MM.1S (cell line): ENCODE data around the gene FRY.

Source experiments
- DNase-seq: peaks from one replicate; pipeline ENCODE4 v3.0.0-alpha.2; 2015
- H2AFZ ChIP-seq: fragments of 300-600 bp; sonication (generic); 2 replicates; pipeline ENCODE4 v1.6.0; 2016; ENCODE audit warnings: antibody characterized with exemption, low read length
- H3F3A ChIP-seq: fragments of 300-600 bp; sonication (generic); 2 replicates; pipeline ENCODE4 v1.6.1; 2016; ENCODE audit warnings: mild to moderate bottlenecking, antibody characterized with exemption, low read length, moderate library complexity, mixed read lengths; ENCODE audit not compliant: insufficient read depth
- H3K27ac ChIP-seq: fragments of 300-600 bp; sonication (generic); 2 replicates; pipeline ENCODE4 v1.5.1; 2016; ENCODE audit warnings: mild to moderate bottlenecking, low read length
- H3K27me3 ChIP-seq: fragments of 300-600 bp; sonication (generic); replicated peaks from 2 replicates; pipeline ENCODE4 v1.6.0; 2016; ENCODE audit warnings: low read length; ENCODE audit not compliant: insufficient read depth
- H3K36me3 ChIP-seq: fragments of 300-600 bp; sonication (generic); replicated peaks from 2 replicates; pipeline ENCODE4 v1.6.1; 2016; ENCODE audit warnings: mild to moderate bottlenecking, low read length, mixed read lengths; ENCODE audit not compliant: insufficient read depth
- H3K4me1 ChIP-seq: fragments of 300-600 bp; sonication (generic); 2 replicates; pipeline ENCODE4 v1.6.1; 2016; ENCODE audit warnings: low read length, mixed read lengths
- H3K4me2 ChIP-seq: fragments of 300-600 bp; sonication (generic); 2 replicates; pipeline ENCODE4 v1.6.0; 2016; ENCODE audit warnings: low read depth, low read length
- H3K4me3 ChIP-seq: fragments of 300-600 bp; sonication (generic); 2 replicates; pipeline ENCODE4 v1.5.1; 2016; ENCODE audit warnings: low read length, mixed read lengths
- H3K79me2 ChIP-seq: fragments of 300-600 bp; sonication (generic); 2 replicates; pipeline ENCODE4 v1.6.1; 2016; ENCODE audit warnings: mixed run types, low read length, mixed read lengths
- H3K9ac ChIP-seq: fragments of 300-600 bp; sonication (generic); 2 replicates; pipeline ENCODE4 v1.6.1; 2016; ENCODE audit warnings: low read length, mixed read lengths
- H3K9me2 ChIP-seq: fragments of 300-600 bp; sonication (generic); replicated peaks from 2 replicates; pipeline ENCODE4 v1.6.1; 2016; ENCODE audit warnings: mild to moderate bottlenecking, low read length, mixed read lengths; ENCODE audit not compliant: insufficient read depth
- H3K9me3 ChIP-seq: fragments of 300-600 bp; sonication (generic); replicated peaks from 2 replicates; pipeline ENCODE4 v1.6.1; 2016; ENCODE audit warnings: mild to moderate bottlenecking, low read length, mixed read lengths; ENCODE audit not compliant: insufficient read depth
- H4K20me1 ChIP-seq: fragments of 300-600 bp; sonication (generic); 2 replicates; pipeline ENCODE4 v1.6.1; 2016; ENCODE audit warnings: mild to moderate bottlenecking, low read length, moderate library complexity, mixed read lengths; ENCODE audit not compliant: insufficient read depth
- EZH2 ChIP-seq: fragments of 300-600 bp; sonication (generic); optimal IDR thresholded peaks from 2 replicates; pipeline ENCODE3; 2017; ENCODE audit warnings: low read depth, mild to moderate bottlenecking, antibody characterized with exemption, low read length, mixed read lengths
- EZH2phosphoT487 ChIP-seq: fragments of 300-600 bp; sonication (generic); IDR thresholded peaks from 2 replicates; pipeline ENCODE4 v1.6.1; 2018; ENCODE audit warnings: antibody characterized with exemption, low read length
- TF ChIP-seq, protein P1 (sequence below): fragments of 300-600 bp; sonication (generic); IDR thresholded peaks from 2 replicates; pipeline ENCODE4 v1.5.1; 2016; ENCODE audit warnings: antibody characterized with exemption, low read length, mixed read lengths

Gene FRY

DNA sequence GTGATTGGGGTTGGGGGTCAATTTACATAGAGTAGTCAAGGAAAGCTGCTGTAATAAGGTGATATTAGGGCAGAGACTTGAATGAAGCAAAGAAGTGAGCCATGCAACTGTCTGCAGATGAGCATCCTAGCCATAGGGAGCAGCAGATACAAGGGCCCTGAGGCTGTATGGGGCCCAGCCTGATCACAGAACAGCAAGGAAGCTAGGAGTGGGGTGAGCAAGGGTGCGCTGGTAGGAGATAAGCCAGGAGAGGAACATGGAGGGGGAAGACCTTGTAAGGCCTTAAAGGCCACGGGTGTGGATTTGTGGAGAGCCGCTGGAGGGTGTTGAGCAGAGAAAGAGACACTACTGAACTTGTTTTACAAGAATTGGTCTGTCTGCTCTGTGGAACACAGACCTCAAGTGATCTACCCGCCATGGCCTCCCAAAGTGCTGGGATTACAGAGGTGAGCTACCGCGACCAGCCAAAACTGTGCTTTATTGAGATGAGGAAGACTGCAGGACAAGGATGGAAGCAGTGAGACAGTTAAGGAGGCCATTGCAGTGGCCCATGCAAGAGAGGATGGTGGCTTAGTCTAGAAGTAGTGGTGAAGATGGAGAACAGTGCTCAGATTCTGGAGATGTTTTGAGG, 190.6 kb downstream of the FRY start:
- no peaks in the 10 kb centered on the region for H3K27me3 ChIP-seq
- DNase-seq: no peak
- H2AFZ ChIP-seq: no peak overlapping the region
- H3K36me3 ChIP-seq: no peaks in the 10 kb centered on the region
- TF ChIP-seq, protein P1, sequence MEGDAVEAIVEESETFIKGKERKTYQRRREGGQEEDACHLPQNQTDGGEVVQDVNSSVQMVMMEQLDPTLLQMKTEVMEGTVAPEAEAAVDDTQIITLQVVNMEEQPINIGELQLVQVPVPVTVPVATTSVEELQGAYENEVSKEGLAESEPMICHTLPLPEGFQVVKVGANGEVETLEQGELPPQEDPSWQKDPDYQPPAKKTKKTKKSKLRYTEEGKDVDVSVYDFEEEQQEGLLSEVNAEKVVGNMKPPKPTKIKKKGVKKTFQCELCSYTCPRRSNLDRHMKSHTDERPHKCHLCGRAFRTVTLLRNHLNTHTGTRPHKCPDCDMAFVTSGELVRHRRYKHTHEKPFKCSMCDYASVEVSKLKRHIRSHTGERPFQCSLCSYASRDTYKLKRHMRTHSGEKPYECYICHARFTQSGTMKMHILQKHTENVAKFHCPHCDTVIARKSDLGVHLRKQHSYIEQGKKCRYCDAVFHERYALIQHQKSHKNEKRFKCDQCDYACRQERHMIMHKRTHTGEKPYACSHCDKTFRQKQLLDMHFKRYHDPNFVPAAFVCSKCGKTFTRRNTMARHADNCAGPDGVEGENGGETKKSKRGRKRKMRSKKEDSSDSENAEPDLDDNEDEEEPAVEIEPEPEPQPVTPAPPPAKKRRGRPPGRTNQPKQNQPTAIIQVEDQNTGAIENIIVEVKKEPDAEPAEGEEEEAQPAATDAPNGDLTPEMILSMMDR: no peak
- no peak overlapping the region for H3K4me3 ChIP-seq
- no peak overlapping the region for H3K27ac ChIP-seq
- no peak overlapping the region for H3K9ac ChIP-seq
- H3F3A ChIP-seq: no peaks in the 10 kb centered on the region
- no peaks in the 10 kb centered on the region for H3K79me2 ChIP-seq
- H3K9me2 ChIP-seq: no peaks in the 10 kb centered on the region
- H4K20me1 ChIP-seq: no peaks in the 10 kb centered on the region
- no peaks in the 10 kb centered on the region for H3K4me1 ChIP-seq
- H3K4me2 ChIP-seq: no peak overlapping the region
- H3K9me3 ChIP-seq: no peaks in the 10 kb centered on the region

- no peaks in the 10 kb centered on the region for H3F3A ChIP-seq
- DNase-seq: no peak
- no peaks in the 10 kb centered on the region for H3K9me2 ChIP-seq
- no peak overlapping the region for H3K4me3 ChIP-seq
- no peaks in the 10 kb centered on the region for H3K4me1 ChIP-seq
- H4K20me1 ChIP-seq: no peaks in the 10 kb centered on the region
- no peaks in the 10 kb centered on the region for H3K27me3 ChIP-seq
- no peaks in the 10 kb centered on the region for H3K79me2 ChIP-seq
- H3K4me2 ChIP-seq: no peak overlapping the region
- H2AFZ ChIP-seq: no peak overlapping the region
- no peaks in the 10 kb centered on the region for H3K36me3 ChIP-seq
- no peak overlapping the region for H3K27ac ChIP-seq
- no peak overlapping the region for H3K9ac ChIP-seq
- H3K9me3 ChIP-seq: no peaks in the 10 kb centered on the region
- TF ChIP-seq, protein P1: no peak
- no peak for TF ChIP-seq EZH2
- no peak for TF ChIP-seq EZH2phosphoT487
These were observed 193.3 kb downstream of the FRY start for GRCh38 chr13:32224916-32225315.

- no peaks in the 10 kb centered on the region for H3K36me3 ChIP-seq
- no peak overlapping the region for H3K4me2 ChIP-seq
- no peak overlapping the region for H3K4me3 ChIP-seq
- H4K20me1 ChIP-seq: no peaks in the 10 kb centered on the region
- H3F3A ChIP-seq: no peaks in the 10 kb centered on the region
- H3K4me1 ChIP-seq: no peaks in the 10 kb centered on the region
- no peaks in the 10 kb centered on the region for H3K9me3 ChIP-seq
- TF ChIP-seq EZH2 (no peak), EZH2phosphoT487 (no peak)
- TF ChIP-seq, protein P1: no peak
- H3K9ac ChIP-seq: no peak overlapping the region
- H3K79me2 ChIP-seq: no peaks in the 10 kb centered on the region
- H3K27ac ChIP-seq: no peak overlapping the region
- no peak for DNase-seq
- no peaks in the 10 kb centered on the region for H3K9me2 ChIP-seq
- H3K27me3 ChIP-seq: no peaks in the 10 kb centered on the region
- no peak overlapping the region for H2AFZ ChIP-seq
These were observed 193.9 kb downstream of the FRY start for GRCh38 chr13:32225481-32225931.
